ENCODE data around the gene COL18A1.

GRCh38 chr21:45362748-45363145, 42.2 kb upstream of the COL18A1 start:
- TF ChIP-seq CREB5 (CRISPR knock-in tag; IDR thresholded peaks at IDR 0.05; ENCODE audit: low read depth) (no peak), ZNF70 (CRISPR knock-in tag; IDR thresholded peaks at IDR 0.05) (no peak), TCF4 (CRISPR knock-in tag; IDR thresholded peaks at IDR 0.05; ENCODE audit: borderline replicate concordance) (no peak), ZFP30 (CRISPR knock-in tag; IDR thresholded peaks at IDR 0.05) (no peak), OSR1 (CRISPR knock-in tag; IDR thresholded peaks at IDR 0.05) (no peak), ZNF565 (CRISPR knock-in tag; conservative IDR thresholded peaks at IDR 0.05; ENCODE audit: low read depth) (no peak), ZFP3 (CRISPR knock-in tag; IDR thresholded peaks at IDR 0.05) (no peak), ZC3H10 (CRISPR knock-in tag; IDR thresholded peaks at IDR 0.05) (no peak), ESRRG (CRISPR knock-in tag; IDR thresholded peaks at IDR 0.05) (no peak), RARB (CRISPR knock-in tag; IDR thresholded peaks at IDR 0.05) (no peak), SNAI2 (CRISPR knock-in tag; IDR thresholded peaks at IDR 0.05) (no peak), POU6F1 (CRISPR knock-in tag; IDR thresholded peaks at IDR 0.05; ENCODE audit: borderline replicate concordance, low read depth) (no peak)
- TF ChIP-seq, protein P1, sequence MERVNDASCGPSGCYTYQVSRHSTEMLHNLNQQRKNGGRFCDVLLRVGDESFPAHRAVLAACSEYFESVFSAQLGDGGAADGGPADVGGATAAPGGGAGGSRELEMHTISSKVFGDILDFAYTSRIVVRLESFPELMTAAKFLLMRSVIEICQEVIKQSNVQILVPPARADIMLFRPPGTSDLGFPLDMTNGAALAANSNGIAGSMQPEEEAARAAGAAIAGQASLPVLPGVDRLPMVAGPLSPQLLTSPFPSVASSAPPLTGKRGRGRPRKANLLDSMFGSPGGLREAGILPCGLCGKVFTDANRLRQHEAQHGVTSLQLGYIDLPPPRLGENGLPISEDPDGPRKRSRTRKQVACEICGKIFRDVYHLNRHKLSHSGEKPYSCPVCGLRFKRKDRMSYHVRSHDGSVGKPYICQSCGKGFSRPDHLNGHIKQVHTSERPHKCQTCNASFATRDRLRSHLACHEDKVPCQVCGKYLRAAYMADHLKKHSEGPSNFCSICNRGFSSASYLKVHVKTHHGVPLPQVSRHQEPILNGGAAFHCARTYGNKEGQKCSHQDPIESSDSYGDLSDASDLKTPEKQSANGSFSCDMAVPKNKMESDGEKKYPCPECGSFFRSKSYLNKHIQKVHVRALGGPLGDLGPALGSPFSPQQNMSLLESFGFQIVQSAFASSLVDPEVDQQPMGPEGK (CRISPR knock-in tag; IDR thresholded peaks at IDR 0.05; ENCODE audit: borderline replicate concordance) = no peak
